H1 (cell line): ENCODE data around the gene PUS3. TPM values are rescaled to one million over a fixed set of nuclear protein-coding genes. Genes with fewer than 3 reads are reported as not detected.

Experiments used
- CTCF ChIA-PET: fragments of 300-600 bp; sonication (Branson Sonifier 250); formaldehyde crosslinking; loops from one replicate; lab custom pipeline; 2021; ENCODE audit not compliant: partially characterized antibody; lab: Charles Lee
- POLR2A ChIA-PET: fragments of 300-600 bp; sonication (Branson Sonifier 250); formaldehyde crosslinking; loops from one replicate; lab custom pipeline; 2021; ENCODE audit warnings: inconsistent platforms; ENCODE audit not compliant: partially characterized antibody; lab: Charles Lee
- DNase-seq, 2 experiments: peaks; one replicate each; pipeline versions ENCODE4 v3.0.0 to v3.0.0-alpha.2; 2010 to 2022; ENCODE audit warnings: low spot score in 2 of 2, low read depth in 1 of 2, mixed read lengths in 1 of 2
- FAIRE-seq: peaks from 2 replicates; lab custom pipeline; 2011; peaks lifted over from hg19 to GRCh38; lab: Jason Lieb, UNC
- H2AFZ ChIP-seq: 2 replicates; pipeline ENCODE4 v1.8.1; 2012; ENCODE audit warnings: low read length, inconsistent platforms
- H2AK5ac ChIP-seq: 2 replicates; pipeline ENCODE4 v1.6.1; 2013; ENCODE audit warnings: low read depth, low read length
- H2BK120ac ChIP-seq: replicated peaks from 2 replicates; pipeline ENCODE3; 2013; ENCODE audit warnings: low read depth, low read length, inconsistent platforms
- H2BK12ac ChIP-seq: 2 replicates; pipeline ENCODE4 v1.6.1; 2013; ENCODE audit warnings: low read depth, low read length
- H2BK15ac ChIP-seq: 2 replicates; pipeline ENCODE4 v1.6.1; 2013; ENCODE audit warnings: low read length
- H2BK20ac ChIP-seq: 2 replicates; pipeline ENCODE4 v1.6.1; 2013; ENCODE audit warnings: low read length
- H2BK5ac ChIP-seq: 2 replicates; pipeline ENCODE4 v1.6.1; 2013; ENCODE audit warnings: low read depth, low read length
- H3K14ac ChIP-seq: 2 replicates; pipeline ENCODE4 v1.6.1; 2013; ENCODE audit warnings: inconsistent platforms; ENCODE audit not compliant: insufficient read length
- H3K18ac ChIP-seq: 2 replicates; pipeline ENCODE4 v1.6.1; 2013; ENCODE audit warnings: low read length; ENCODE audit errors: extremely low read depth
- H3K23ac ChIP-seq: 2 replicates; pipeline ENCODE4 v1.6.1; 2013; ENCODE audit warnings: inconsistent platforms; ENCODE audit not compliant: insufficient read length
- H3K23me2 ChIP-seq: 2 replicates; pipeline ENCODE4 v1.6.1; 2013; ENCODE audit warnings: low read depth, low read length
- H3K27ac ChIP-seq: 2 replicates; pipeline ENCODE4 v1.6.1; 2011; ENCODE audit warnings: low read depth, low read length, inconsistent platforms
- H3K27me3 ChIP-seq, 4 experiments: replicated peaks in 1 of 4; 1 replicate in 1 of 4; 2 replicates in 3 of 4; pipeline versions ENCODE4 v1.6.1 to v1.8.1; 2011 to 2013; ENCODE audit warnings: low read length in 3 of 4, mild to moderate bottlenecking in 3 of 4, inconsistent platforms in 2 of 4, mixed read lengths in 2 of 4, moderate library complexity in 1 of 4; ENCODE audit not compliant: control insufficient read depth in 3 of 4, insufficient read depth in 3 of 4; ENCODE audit errors: extremely low read depth in 1 of 4
- H3K36me3 ChIP-seq, 4 experiments: 2 replicates each; pipeline versions ENCODE4 v1.6.1 to v1.8.1; 2011 to 2013; ENCODE audit warnings: mild to moderate bottlenecking in 4 of 4, low read length in 3 of 4, moderate library complexity in 2 of 4, control low read depth in 1 of 4, inconsistent platforms in 1 of 4; ENCODE audit not compliant: insufficient read depth in 4 of 4, control insufficient read depth in 2 of 4
- H3K4ac ChIP-seq: replicated peaks from 2 replicates; pipeline ENCODE3; 2013; ENCODE audit warnings: low read length, low read depth, mixed read lengths, inconsistent platforms; ENCODE audit not compliant: insufficient read length
- H3K4me1 ChIP-seq, 4 experiments: replicated peaks in 1 of 4; 1 replicate in 1 of 4; 2 replicates in 3 of 4; pipeline versions ENCODE4 v1.6.1 to v1.8.1; 2011 to 2013; ENCODE audit warnings: low read length in 3 of 4, inconsistent platforms in 2 of 4, mixed read lengths in 1 of 4; ENCODE audit not compliant: insufficient read depth in 4 of 4, control insufficient read depth in 3 of 4
- H3K4me2 ChIP-seq, 2 experiments: 2 replicates each; pipeline versions ENCODE4 v1.6.1 to v1.8.1; 2011 to 2013; ENCODE audit warnings: low read depth in 2 of 2, low read length in 2 of 2, control low read depth in 1 of 2, inconsistent platforms in 1 of 2, mild to moderate bottlenecking in 1 of 2; ENCODE audit not compliant: insufficient read depth in 1 of 2
- H3K4me3 ChIP-seq, 4 experiments: fragments of 200-600, 300-600 bp in 1 of 4; sonication (generic), shearing (Covaris generic), sonication (Bioruptor Twin) in 1 of 4; 2 replicates each; pipeline versions ENCODE4 v1.5.1 to v1.8.1; 2011 to 2016; ENCODE audit warnings: low read length in 4 of 4, low read depth in 3 of 4, control low read depth in 2 of 4, inconsistent platforms in 2 of 4, mild to moderate bottlenecking in 2 of 4, mixed read lengths in 1 of 4, moderate library complexity in 1 of 4; ENCODE audit not compliant: insufficient read depth in 2 of 4; ENCODE audit errors: extremely low read depth in 1 of 4
- H3K56ac ChIP-seq: replicated peaks from 2 replicates; pipeline ENCODE3; 2013; ENCODE audit warnings: low read depth, mild to moderate bottlenecking, mixed read lengths, low read length, inconsistent platforms; ENCODE audit not compliant: insufficient read length
- H3K79me1 ChIP-seq: 2 replicates; pipeline ENCODE4 v1.6.1; 2013; ENCODE audit warnings: low read depth, low read length, control low read depth
- H3K79me2 ChIP-seq, 2 experiments: 2 replicates each; pipeline versions ENCODE4 v1.6.1 to v1.8.1; 2012 to 2013; ENCODE audit warnings: low read length in 2 of 2, mild to moderate bottlenecking in 2 of 2, inconsistent platforms in 1 of 2; ENCODE audit not compliant: insufficient read depth in 2 of 2, control insufficient read depth in 1 of 2
- H3K9ac ChIP-seq, 4 experiments: replicated peaks in 1 of 4; 1 replicate in 1 of 4; 2 replicates in 3 of 4; pipeline versions ENCODE4 v1.6.1 to v1.8.1; 2011 to 2013; ENCODE audit warnings: low read depth in 3 of 4, low read length in 3 of 4, control low read depth in 2 of 4, mild to moderate bottlenecking in 2 of 4, moderate library complexity in 2 of 4, inconsistent platforms in 1 of 4; ENCODE audit errors: extremely low read depth in 1 of 4
- H3K9me3 ChIP-seq, 2 experiments: 2 replicates each; pipeline versions ENCODE4 v1.6.1 to v1.8.1; 2012 to 2013; ENCODE audit warnings: mild to moderate bottlenecking in 2 of 2, moderate library complexity in 2 of 2, control low read depth in 1 of 2, inconsistent platforms in 1 of 2, low read depth in 1 of 2, low read length in 1 of 2, mixed read lengths in 1 of 2; ENCODE audit not compliant: insufficient read depth in 2 of 2
- H4K20me1 ChIP-seq, 2 experiments: replicated peaks in 1 of 2; 2 replicates each; pipeline versions ENCODE3 to v1.8.1; 2011 to 2013; ENCODE audit warnings: inconsistent platforms in 2 of 2, low read length in 2 of 2, mild to moderate bottlenecking in 1 of 2; ENCODE audit not compliant: insufficient read depth in 2 of 2, control insufficient read depth in 1 of 2
- H4K5ac ChIP-seq: 2 replicates; pipeline ENCODE4 v1.6.1; 2013; ENCODE audit warnings: low read length, low read depth, mixed read lengths, inconsistent platforms; ENCODE audit not compliant: insufficient read length
- H4K8ac ChIP-seq: 2 replicates; pipeline ENCODE4 v1.8.0; 2013; ENCODE audit warnings: mild to moderate bottlenecking, moderate library complexity, low read length, inconsistent platforms; ENCODE audit not compliant: insufficient read depth; ENCODE audit errors: extremely low read depth
- H4K91ac ChIP-seq: replicated peaks from 2 replicates; pipeline ENCODE3; 2013; ENCODE audit warnings: low read length, mixed read lengths, inconsistent platforms; ENCODE audit not compliant: insufficient read length
- ASH2L ChIP-seq: fragments of 200-600, 300-600 bp; sonication (generic); IDR thresholded peaks from one replicate; pipeline ENCODE4 v1.7.1; 2017; ENCODE audit warnings: low read length
- CHD2 ChIP-seq: IDR thresholded peaks from 2 replicates; pipeline ENCODE4 v1.6.1; 2012; ENCODE audit warnings: low read length, improper control_type of control experiment
- CREB1 ChIP-seq: IDR thresholded peaks from 2 replicates; pipeline ENCODE4 v1.6.1; 2012; ENCODE audit warnings: inconsistent platforms
- HDAC6 ChIP-seq: IDR thresholded peaks from one replicate; pipeline ENCODE4 v1.7.1; 2012; ENCODE audit warnings: low read depth, mild to moderate bottlenecking, inconsistent platforms, low read length, moderate library complexity
- KDM1A ChIP-seq: fragments of 200-600, 300-600 bp; sonication (generic); IDR thresholded peaks from 2 replicates; pipeline ENCODE4 v1.7.1; 2016; ENCODE audit warnings: mild to moderate bottlenecking, low read length, borderline replicate concordance
- NANOG ChIP-seq: IDR thresholded peaks from 2 replicates; pipeline ENCODE4 v1.6.1; 2011; ENCODE audit warnings: low read length, low read depth, mild to moderate bottlenecking, inconsistent platforms; ENCODE audit not compliant: insufficient read depth, poor library complexity, severe bottlenecking
- PHF8 ChIP-seq: fragments of 200-600 bp; sonication (generic); conservative IDR thresholded peaks from 2 replicates; pipeline ENCODE4 v1.7.1; 2012; ENCODE audit warnings: low read depth, mild to moderate bottlenecking, inconsistent platforms, low read length, moderate library complexity
- POLR2AphosphoS5 ChIP-seq: IDR thresholded peaks from 2 replicates; pipeline ENCODE4 v1.6.1; 2011; ENCODE audit warnings: low read depth, low read length
- SAP30 ChIP-seq: fragments of 300-600 bp; sonication (generic); IDR thresholded peaks from 2 replicates; pipeline ENCODE4 v1.7.1; 2012; ENCODE audit warnings: low read length, moderate library complexity, mild to moderate bottlenecking, inconsistent platforms; ENCODE audit not compliant: insufficient read depth, insufficient replicate concordance
- TCF12 ChIP-seq: IDR thresholded peaks from 2 replicates; pipeline ENCODE4 v1.6.1; 2011; ENCODE audit warnings: low read depth, mild to moderate bottlenecking, low read length
- TEAD4 ChIP-seq: IDR thresholded peaks from 2 replicates; pipeline ENCODE4 v1.6.1; 2012; ENCODE audit warnings: low read depth, low read length, inconsistent platforms, mixed read lengths
- USF2 ChIP-seq: IDR thresholded peaks from 2 replicates; pipeline ENCODE4 v1.6.1; 2011; ENCODE audit warnings: low read length, improper control_type of control experiment
- ZNF274 ChIP-seq: IDR thresholded peaks from 2 replicates; pipeline ENCODE4 v1.7.0; 2012; ENCODE audit warnings: low read length, borderline replicate concordance; ENCODE audit errors: extremely low read depth
- WGBS, 2 experiments: shearing (Covaris generic) in 1 of 2; methylation state at CpG; one replicate each; pipeline versions ENCODE4 v1.1.6 to v1.1.7; 2013 to 2015; ENCODE audit warnings: low lambda C conversion rate in 2 of 2, mixed read lengths in 2 of 2, inconsistent platforms in 1 of 2, low coverage in 1 of 2, missing lambda C conversion rate in 1 of 2; ENCODE audit not compliant: insufficient replicate concordance in 2 of 2, insufficient coverage in 1 of 2, insufficient read length in 1 of 2; ENCODE audit errors: extremely low coverage in 1 of 2, missing lambda C conversion rate in 1 of 2; 5-methylcytosine and 5-hydroxymethylcytosine counted together
- polyA plus RNA-seq, 7 experiments: library from polyadenylated mRNA; depleted of rRNA in 3 of 7; stranded (reverse) in 5 of 7; unstranded in 2 of 7; fragments of >200 nt in 5 of 7; fragments of 200-250 nt in 2 of 7; gene quantifications; 1 replicate in 5 of 7; 2 replicates in 1 of 7; 4 replicates in 1 of 7; pipeline versions ENCODE4 v1.2.1 to v1.2.3, GENCODE V29; 2011 to 2013; ENCODE audit warnings: missing spikeins in 2 of 7, mixed read lengths in 2 of 7
- total RNA-seq: library from RNA; stranded (reverse); fragmentation: NEBNext Ultra II Directional; extraction: Animal tissue kit (Norgen Biotek cat#: 25700); gene quantifications from 2 replicates; pipeline ENCODE4 v1.2.1, GENCODE V29; 2021

PUS3 gene
- total and polyA plus RNA-seq, 2 of the 8 experiments (the other 6 are each of a cell fraction or from before 2014, with no cell fraction given), result 8.7 to 22.6 TPM

GRCh38 chr11:125881291-125881690, 21.7 kb downstream of the PUS3 start:
- H4K5ac ChIP-seq, result no peak overlapping the region
- no peak overlapping the region for H2BK120ac ChIP-seq
- ChIA-PET POLR2A (no interaction called here), CTCF (no interaction called here)
- H4K8ac ChIP-seq, result no peak overlapping the region
- no peak overlapping the region for H3K27ac ChIP-seq
- no peak overlapping the region for H4K91ac ChIP-seq
- H2AK5ac ChIP-seq, result no peak overlapping the region
- no peak overlapping the region for H3K56ac ChIP-seq
- no peak overlapping the region for H3K4ac ChIP-seq
- no peak for FAIRE-seq
- no peak for DNase-seq
- no peak overlapping the region for H2BK12ac ChIP-seq
- no peaks in the 10 kb centered on the region for H3K23me2 ChIP-seq
- no peak overlapping the region for H3K4me2 ChIP-seq
- H3K9me3 ChIP-seq, result peaks cover 4 to 6% of the 10 kb centered on the region in 2 experiments; a peak in 3 of 4 replicates
- no peak for TF ChIP-seq CREB1
- no peak for TF ChIP-seq HDAC6
- TF ChIP-seq TCF12, result no peak
- no peak for TF ChIP-seq KDM1A
- no peak for TF ChIP-seq PHF8
- TF ChIP-seq USF2, result no peak
- TF ChIP-seq ASH2L, result no peak
- no peak for TF ChIP-seq SAP30
- no peak for TF ChIP-seq ZNF274
- no peak for TF ChIP-seq POLR2AphosphoS5
- TF ChIP-seq NANOG, result no peak
- no peak for TF ChIP-seq CHD2
- no peak for TF ChIP-seq TEAD4
- H3K36me3 ChIP-seq, result no peaks in the 10 kb centered on the region
- no peaks in the 10 kb centered on the region for H3K4me1 ChIP-seq
- H2BK5ac ChIP-seq, result no peak overlapping the region
- H3K18ac ChIP-seq, result no peak overlapping the region
- H2AFZ ChIP-seq, result no peak overlapping the region
- H3K4me3 ChIP-seq, result no peak overlapping the region
- no peaks in the 10 kb centered on the region for H3K79me1 ChIP-seq
- H2BK20ac ChIP-seq, result no peak overlapping the region
- H2BK15ac ChIP-seq, result no peak overlapping the region
- no peaks in the 10 kb centered on the region for H3K79me2 ChIP-seq
- H3K23ac ChIP-seq, result no peak overlapping the region
- H4K20me1 ChIP-seq, result no peaks in the 10 kb centered on the region
- H3K27me3 ChIP-seq, result peaks cover 0 to 2% (median 0%) of the 10 kb centered on the region in 4 experiments; a peak in 2 of 7 replicates
- 86% methylated on average over 1 of the region's 1 CpG; no CpG with 5 or more reads in 1 of the 2 experiments for WGBS, 2 experiments
- no peak overlapping the region for H3K9ac ChIP-seq
- no peak overlapping the region for H3K14ac ChIP-seq
